ENCODE results near the gene FAM171A2.

Gene FAM171A2

DNA sequence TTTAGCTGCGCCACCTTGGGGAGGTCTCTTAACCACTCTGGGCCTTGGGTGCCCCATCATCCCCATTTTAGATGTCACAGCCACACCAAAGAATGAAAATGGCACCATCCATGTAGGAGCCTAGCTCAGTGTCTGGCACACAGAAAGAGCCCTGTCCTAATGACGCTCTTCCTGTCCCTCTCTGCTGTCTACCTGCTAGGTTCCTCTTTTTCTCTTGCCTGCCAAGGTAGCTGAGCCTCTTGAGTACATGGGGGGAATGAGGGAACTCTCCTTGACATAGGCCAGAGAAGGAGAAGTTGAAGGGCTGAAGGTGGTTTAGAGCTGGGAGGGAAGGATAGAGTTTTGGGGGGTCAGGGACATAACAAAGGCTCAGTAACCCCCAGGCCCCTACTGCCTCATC lies 53.5 kb downstream of the FAM171A2 start:
- DNase-seq, result no peak
- TF ChIP-seq GATA1 (IDR thresholded peaks at IDR 0.05; ENCODE audit: low read depth, low read length) (no peak), POLR2A (IDR thresholded peaks at IDR 0.05; ENCODE audit: low read length) (no peak)

DNA sequence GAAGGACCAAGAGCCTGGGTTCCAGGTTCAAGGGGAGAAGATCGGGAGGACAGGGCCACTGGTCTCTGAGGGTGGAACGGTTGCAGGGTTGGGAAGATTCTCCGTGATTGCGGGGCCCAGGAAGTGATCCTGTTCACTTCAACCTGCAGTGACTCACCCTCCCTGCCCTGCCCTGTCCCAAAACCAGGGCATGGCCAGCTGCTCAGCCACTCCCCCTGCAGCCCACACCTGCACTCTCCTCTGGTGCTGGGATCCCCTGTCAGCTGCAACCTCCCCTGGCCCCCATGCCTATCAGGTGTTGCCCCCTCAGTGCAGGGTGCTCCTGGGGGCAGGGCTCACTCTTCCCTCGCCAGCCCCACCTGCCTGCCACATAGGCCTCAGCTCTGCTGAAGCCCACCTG lies 54.2 kb downstream of the FAM171A2 start:
- TF ChIP-seq POLR2A (IDR thresholded peaks at IDR 0.05; ENCODE audit: low read length) (no peak), GATA1 (IDR thresholded peaks at IDR 0.05; ENCODE audit: low read depth, low read length) (no peak)
- peak in 1 of 2 experiments; percentile 39 for DNase-seq

DNA sequence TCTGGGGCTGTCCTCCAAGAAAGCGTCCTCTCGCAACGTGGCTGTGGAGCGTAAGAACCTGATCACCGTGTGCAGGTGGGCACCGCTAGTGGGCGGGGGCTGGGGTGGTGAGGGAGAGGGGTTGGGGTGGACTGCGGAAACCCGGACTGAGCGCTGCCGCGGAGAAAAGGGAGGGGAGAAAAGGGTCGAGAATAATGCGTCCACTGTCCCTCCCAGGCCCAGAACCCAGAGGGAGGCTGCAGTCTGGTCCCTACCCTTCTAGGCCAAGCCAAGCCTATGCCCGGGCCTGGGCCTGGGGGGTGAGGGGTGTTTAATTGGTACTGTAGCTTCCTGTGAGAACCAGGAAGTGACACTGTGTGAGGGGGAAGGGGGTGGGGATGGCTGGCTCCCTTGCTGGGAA lies 54.8 kb downstream of the FAM171A2 start:
- no peak for DNase-seq
- TF ChIP-seq POLR2A (IDR thresholded peaks at IDR 0.05; ENCODE audit: low read length) (no peak), GATA1 (IDR thresholded peaks at IDR 0.05; ENCODE audit: low read depth, low read length) (no peak)

DNA sequence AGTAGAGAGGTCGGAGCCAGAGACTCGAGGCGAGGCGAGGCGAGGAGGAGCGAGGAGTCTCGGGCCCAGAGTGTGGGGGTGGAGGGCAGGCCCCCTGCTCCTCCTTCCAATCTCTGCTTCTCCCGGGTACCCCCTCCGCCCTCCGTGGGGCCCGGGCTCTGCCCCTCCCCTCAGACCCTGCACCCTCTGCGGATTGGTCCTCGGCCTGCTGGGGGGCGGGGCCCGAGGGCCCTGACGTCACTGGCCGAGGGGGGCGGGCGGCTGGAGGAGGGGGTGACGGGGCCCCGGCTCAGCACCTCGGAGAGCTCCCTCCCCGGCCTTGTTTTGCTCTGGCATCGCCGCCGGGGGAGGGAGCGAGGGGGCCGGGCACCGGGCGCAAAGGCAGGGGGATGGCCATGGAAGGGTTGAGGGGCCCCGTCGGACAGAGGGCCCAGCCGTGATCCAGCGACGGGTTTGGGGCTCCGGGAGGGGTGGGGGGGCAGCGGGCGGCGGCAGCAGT lies 55.3 kb downstream of the FAM171A2 start, which contains the start of gene RUNDC3A:
Gene RUNDC3A, plus strand, starts transcription at position 282 of the 499 bp plus-strand sequence. CDS start 232 bp downstream, outside the sequence.
- peak; percentile 86 to 90 for DNase-seq
- TF ChIP-seq POLR2A (IDR thresholded peaks at IDR 0.05; ENCODE audit: low read length), result no peak
- no peak for TF ChIP-seq GATA1 (IDR thresholded peaks at IDR 0.05; ENCODE audit: low read depth, low read length)

DNA sequence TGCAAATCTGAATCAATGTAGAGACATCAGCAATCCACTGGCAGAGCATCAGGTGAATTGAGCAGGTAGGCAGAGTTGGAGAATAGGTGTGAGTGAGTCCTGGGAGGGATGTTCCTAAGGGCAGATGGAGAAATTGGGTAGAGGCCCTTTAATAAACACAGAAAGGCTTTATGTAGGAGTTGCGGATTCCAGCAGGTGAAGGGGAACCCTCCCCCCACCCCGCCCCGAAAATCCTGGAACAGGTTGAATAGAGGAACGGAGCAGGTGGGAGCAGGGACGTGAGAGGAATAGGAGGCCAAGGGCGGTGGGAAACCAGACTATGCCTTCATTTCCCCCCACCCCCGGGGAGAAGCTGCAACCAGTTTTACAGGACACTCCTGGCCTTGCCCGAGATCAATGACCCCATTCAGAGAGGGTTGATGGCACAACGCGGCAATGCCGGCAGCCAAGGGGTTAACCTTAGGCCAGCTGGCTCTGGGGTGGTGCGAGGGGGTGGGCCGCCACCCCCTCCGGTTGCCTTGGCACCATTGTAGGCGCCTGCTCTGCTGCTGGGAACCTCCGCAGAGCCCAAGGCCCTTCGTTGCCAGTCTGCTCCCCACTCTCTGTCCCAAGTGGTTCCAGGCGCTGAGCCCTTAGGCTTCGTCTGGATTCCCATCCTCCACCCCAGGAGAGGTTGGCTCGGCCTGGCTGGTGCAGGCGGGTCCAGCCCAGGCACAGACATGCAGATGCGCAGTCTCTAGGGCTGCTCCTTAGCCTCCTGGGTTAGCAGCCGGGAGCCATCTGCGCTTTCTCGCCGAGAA lies 56.1 kb downstream of the FAM171A2 start:
- no peak for TF ChIP-seq GATA1 (IDR thresholded peaks at IDR 0.05; ENCODE audit: low read depth, low read length)
- TF ChIP-seq POLR2A (IDR thresholded peaks at IDR 0.05; ENCODE audit: low read length), result no peak
- peak in 1 of 2 experiments; percentile 30 for DNase-seq

DNA sequence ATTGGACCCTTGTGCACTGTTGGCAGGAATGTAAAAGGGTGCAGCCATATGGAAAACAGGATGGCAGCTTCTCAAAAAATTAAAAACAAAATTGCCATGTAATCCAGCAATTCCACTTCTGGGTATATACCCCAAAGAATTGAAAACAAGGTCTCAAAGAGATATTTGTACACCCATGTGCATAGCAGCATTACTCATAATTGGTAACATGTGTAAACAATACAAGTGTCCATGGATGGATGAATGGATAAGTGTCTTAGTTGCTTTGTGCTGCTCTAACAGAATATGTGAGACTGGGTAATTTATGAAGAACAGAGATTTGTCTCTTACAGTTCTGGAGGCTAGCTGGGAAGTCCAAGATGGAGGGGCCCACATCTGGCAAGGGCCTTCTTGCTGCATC lies 59.0 kb downstream of the FAM171A2 start:
- no peak for DNase-seq
- TF ChIP-seq POLR2A (IDR thresholded peaks at IDR 0.05; ENCODE audit: low read length) (no peak), GATA1 (IDR thresholded peaks at IDR 0.05; ENCODE audit: low read depth, low read length) (no peak)
